T-helper 22 cell (primary cell): ENCODE data around the gene B3GNT2.

Experiments
- DNase-seq: peaks from one replicate; pipeline ENCODE4 v3.0.0-alpha.2; 2020; ENCODE audit warnings: low read depth

Gene B3GNT2

DNA sequence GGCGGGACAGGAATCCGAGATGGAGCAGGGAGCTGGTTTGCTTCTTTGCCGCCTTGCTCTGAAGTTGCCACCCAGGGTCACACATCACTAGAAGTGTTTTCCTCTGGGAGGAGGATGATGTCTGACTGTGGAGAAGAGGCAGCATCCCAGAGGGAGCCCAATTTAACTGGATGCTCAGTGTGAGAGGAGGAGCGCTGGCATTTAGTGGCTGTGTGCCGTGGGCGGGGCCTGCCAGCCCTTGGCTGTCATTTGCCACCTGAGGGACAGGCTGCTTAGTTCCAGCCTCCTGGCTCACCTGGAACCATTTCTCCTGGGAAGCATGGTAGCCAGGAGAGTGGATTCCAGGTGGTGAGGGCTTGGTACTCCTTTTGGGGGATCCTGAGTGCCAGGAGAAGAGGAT lies 9.6 kb downstream of the B3GNT2 start:
- no peak for DNase-seq

- no peak for DNase-seq
These were observed 10.1 kb downstream of the B3GNT2 start for GRCh38 chr2:62206024-62206423.

- DNase-seq = no peak
These were observed 11.6 kb downstream of the B3GNT2 start for GRCh38 chr2:62207491-62207890.

- no peak for DNase-seq
These were observed 12.3 kb downstream of the B3GNT2 start for GRCh38 chr2:62208074-62208757.

DNA sequence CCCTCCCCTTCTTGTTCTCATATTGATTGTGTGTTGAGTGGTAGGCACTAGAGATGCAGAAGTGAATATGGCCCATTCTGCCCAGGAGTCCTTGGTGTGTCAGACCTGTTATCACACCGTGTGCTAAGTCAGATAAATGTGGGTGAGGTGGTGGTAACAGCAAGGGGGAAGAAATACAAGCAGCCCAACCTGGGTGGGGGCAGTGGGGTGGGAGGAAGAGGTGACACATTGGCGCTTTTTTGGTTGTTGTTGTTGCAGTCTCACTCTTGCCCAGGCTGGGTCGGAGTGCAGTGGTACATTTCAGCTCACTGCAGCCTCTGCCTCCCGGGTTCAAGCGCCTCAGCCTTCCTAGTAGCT lies 12.8 kb downstream of the B3GNT2 start:
- DNase-seq = no peak

GRCh38 chr2:62209427-62209991 lies 13.6 kb downstream of the B3GNT2 start:
- no peak for DNase-seq

DNA sequence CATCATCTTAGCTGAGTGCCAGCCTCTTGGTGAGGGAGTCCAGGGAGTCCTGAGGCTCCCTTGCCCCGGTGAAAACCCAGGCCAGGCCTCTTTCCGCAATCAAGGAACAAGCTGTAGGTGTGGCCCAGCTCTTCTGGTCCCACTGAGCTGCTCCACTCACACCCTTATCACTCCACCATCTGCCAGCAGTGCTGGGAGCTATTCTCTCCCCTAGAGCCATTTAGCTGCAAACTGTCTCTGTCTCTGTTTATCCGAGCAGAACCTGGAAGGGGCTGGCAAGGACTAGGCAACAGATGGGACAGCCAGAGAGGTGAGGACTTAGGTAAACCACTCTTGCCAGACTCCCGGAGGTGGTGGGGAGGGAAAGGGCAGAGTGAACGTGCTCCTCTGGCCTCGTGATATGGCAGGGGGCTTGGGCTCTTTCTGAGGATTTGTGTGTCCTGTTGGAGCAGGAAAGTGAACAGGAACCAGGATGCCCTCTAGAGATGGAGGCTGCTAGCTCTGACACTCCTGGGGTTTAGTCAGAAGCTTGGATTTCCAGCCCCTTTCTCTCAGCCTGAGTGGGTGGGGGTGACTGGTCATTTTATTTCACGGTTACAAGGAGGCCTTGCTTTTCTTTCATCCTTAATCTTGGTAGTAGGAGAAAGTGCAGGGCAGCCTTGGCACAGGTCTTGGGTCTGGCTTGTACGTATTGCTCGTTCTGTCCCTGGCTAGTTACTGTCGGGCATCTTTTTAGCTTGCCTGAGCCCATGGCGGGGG lies 19.6 kb downstream of the B3GNT2 start:
- DNase-seq = no peak

GRCh38 chr2:62216113-62216512 lies 20.2 kb downstream of the B3GNT2 start:
- DNase-seq = no peak

DNA sequence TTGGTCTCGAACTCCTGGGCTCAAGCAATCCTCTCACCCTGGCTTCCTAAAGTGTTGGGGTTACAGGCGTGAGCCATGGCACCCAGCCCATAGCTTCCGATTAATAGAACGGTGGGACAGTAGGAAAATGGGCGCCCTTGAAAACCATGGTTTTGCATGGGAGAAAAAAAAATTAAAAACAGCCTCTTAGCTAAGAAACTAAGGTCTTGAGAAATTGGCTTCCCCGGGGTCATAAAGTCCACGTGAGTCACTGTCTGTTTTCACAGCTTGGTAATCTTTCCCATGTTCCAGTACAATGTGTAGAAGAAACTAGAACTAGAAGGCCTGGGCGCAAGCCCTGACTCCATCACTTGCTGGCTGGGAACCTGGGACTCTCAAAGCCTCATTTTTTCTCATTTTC lies 20.7 kb downstream of the B3GNT2 start:
- DNase-seq = no peak

DNA sequence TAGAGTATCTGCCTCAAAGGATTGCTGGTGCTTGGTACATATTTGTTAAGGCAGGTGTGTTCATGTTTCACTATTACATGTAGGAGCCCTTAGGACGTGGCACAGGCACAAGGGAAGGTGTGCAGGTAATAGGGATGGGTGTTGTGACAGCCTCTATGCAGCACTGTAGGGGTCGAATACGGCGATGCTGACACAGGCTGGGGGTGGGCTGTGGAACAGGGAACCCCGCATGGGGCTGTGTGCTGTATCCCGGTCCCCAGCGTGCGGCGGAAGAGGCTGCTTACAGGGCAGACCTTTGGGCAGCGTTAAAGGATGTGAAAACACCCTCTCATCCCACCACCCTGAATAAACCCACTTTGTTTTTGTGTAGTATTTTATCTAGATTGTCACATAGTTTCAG lies 21.5 kb downstream of the B3GNT2 start:
- DNase-seq = no peak

DNA sequence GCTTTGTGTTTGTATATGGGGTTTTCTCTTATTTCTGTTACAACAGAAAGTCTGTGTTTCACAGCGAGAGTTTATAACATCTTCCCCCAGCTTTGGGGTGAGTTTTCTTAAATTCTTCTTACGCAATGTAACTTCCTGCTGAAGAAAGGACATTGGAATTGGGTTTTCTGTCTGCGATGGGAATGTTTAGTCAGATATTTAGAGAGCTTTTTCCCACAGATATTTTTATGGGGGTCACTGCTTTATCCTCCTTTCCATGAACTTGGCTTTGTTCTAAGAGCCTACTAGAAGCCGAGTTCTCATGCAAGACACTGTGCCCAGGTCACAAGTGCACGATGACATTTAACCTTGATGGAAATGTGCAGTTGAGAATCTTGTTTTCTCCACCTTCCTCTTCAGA lies 22.1 kb downstream of the B3GNT2 start:
- DNase-seq = no peak

DNA sequence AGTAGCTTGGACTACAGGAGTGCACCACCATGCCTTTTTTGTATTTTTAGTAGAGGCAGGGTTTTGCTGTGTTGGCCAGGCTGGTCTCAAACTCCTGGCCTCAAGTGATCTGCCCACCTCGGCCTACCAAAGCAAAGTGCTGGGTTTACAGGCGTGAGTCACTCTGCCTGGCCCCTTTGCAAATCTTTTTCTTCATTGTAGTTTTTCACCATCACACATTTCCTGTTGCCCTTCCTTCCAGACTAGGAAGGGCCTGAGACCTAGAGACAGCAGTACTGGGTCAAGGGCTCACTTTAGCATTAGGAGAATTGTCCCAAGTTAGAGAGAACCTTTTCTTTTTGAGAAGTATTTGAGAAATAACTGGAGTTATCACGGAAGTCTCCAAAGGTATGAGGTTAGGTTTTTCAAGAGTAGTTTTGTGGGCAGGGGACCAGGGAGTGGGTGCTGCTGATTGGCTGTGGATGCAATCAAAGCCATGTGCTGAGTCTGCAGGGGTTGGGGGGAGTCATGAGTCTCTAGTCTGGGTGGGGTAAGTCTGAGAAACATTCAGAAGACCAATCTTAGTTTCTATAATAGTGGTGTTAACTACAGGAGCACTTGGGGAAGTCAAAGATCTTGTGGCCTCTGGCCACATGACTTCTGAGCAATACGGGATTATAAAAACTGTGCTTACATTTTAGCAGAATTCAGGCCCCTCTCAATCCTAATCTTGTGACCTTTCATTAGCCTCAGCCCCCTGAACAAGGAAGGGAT lies 23.7 kb downstream of the B3GNT2 start:
- no peak for DNase-seq

DNA sequence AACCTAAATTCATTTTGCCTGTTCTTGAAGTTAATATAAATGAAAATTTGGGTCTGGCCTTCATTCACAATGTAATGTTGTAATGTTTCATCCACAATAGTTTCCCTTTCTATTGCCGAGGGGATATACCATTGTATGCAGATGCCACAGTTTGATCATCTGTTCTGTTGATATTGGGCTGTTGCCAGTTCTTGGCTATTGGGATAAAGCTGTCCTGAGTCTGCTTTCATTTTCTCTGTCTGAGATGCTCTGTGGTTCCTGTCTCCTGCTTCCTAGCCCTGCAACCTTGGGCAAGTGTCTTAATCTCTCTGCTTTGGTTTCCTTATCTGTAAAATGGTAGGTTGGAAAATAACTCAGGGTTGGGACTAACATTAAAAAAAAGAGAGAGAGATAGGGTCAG lies 25.2 kb downstream of the B3GNT2 start:
- DNase-seq = no peak

DNA sequence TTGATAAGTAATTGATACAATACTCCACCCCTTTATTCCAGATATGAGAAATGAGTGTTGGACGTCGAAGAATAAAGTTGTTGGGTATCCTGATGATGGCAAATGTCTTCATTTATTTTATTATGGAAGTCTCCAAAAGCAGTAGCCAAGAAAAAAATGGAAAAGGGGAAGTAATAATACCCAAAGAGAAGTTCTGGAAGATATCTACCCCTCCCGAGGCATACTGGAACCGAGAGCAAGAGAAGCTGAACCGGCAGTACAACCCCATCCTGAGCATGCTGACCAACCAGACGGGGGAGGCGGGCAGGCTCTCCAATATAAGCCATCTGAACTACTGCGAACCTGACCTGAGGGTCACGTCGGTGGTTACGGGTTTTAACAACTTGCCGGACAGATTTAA lies 26.3 kb downstream of the B3GNT2 start:
- DNase-seq = no peak

DNA sequence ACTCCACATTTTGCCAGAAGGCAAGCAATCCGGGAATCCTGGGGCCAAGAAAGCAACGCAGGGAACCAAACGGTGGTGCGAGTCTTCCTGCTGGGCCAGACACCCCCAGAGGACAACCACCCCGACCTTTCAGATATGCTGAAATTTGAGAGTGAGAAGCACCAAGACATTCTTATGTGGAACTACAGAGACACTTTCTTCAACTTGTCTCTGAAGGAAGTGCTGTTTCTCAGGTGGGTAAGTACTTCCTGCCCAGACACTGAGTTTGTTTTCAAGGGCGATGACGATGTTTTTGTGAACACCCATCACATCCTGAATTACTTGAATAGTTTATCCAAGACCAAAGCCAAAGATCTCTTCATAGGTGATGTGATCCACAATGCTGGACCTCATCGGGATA lies 26.8 kb downstream of the B3GNT2 start:
- DNase-seq = no peak

- no peak for DNase-seq
These were observed 29.1 kb downstream of the B3GNT2 start for GRCh38 chr2:62224976-62225375.

- no peak for DNase-seq
These were observed 31.6 kb downstream of the B3GNT2 start for GRCh38 chr2:62227386-62228075.

- DNase-seq = no peak
These were observed 33.2 kb downstream of the B3GNT2 start for GRCh38 chr2:62229082-62229605.

- no peak for DNase-seq
These were observed 35.6 kb downstream of the B3GNT2 start for GRCh38 chr2:62231541-62231940.

DNA sequence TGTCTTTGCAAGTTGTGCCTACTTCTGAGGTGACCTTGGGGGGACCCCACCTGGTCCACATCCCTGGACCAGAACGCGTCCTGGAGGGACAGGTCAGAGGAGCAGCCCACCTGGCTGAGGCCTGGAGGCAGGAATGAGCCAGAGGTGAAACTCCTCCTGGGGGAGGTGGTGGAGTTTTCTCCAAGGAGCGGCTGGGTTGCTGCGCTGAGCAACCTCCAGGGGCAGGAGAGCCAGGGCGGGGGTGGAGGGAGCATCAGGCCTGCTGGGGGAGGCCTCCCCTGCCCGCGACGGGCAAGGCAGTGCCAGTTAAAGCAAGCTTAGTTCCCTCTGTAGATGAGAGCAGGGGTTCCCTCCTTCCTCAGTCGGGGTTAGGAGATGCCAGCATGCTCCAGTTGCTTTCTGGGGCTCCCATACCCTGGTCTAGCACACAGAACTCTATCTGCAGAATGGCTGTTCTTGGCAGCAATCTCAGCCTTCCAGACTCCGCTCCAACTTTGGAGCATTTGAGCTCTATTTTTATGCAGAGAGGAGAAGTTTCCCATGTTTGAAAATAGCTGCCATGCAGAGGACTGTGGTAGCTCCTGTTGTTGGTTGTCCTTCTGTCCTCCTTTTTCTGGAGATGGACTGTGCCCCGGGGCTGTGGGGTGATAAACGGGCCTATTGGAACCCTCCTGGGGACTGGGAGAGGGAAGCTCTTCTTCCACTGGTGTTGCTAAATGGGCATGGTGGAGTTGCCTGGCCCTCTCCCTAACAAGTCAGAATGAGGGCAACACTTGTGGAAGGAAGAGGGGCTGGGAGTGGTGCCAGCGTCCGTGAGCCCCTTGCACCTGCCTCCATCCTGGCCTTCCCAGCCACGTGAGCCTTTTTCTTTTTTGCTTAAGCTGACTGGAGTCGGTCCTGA lies 39.1 kb downstream of the B3GNT2 start:
- DNase-seq = no peak

DNA sequence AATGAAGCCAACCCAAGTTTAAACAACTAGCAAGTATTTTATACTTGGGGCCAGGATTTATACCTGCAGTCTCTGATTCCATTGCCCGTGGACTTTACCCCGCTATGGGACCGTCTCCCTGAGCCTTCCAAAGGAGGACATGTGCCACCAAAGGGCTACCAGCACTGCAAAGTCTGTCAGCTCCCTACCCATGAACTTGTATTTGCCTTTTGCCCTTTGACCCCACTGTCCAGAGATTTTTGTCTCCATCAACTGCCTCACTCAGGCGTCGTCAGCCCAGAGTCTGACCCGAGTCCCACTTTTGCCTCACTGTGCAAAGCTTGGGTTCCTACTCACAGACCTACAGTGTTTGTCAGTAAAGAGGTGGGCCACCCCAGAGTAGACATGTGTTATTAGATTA lies 40.6 kb downstream of the B3GNT2 start:
- no peak for DNase-seq
